ENCODE results near the gene PLCH2. TPM values are rescaled to one million over a fixed set of nuclear protein-coding genes. Genes with fewer than 3 reads are reported as not detected.

The PLCH2 gene
- total and polyA plus RNA-seq, 2 of the 13 experiments (the other 11 are each of a cell fraction or from before 2014, with no cell fraction given), result 0.15 to 0.67 TPM

- TF ChIP-seq ZBTB33 (CRISPR knock-in tag; IDR thresholded peaks at IDR 0.05), result no peak
- TF ChIP-seq IKZF4 (CRISPR knock-in tag; IDR thresholded peaks at IDR 0.05; ENCODE audit: borderline replicate concordance, low read depth, not compliant biosample characterization), result no peak
- no peak for TF ChIP-seq NFE2L1 (CRISPR knock-in tag; IDR thresholded peaks at IDR 0.05; ENCODE audit: borderline replicate concordance)
- TF ChIP-seq MEF2D (CRISPR knock-in tag; IDR thresholded peaks at IDR 0.05), result no peak
- no peak for TF ChIP-seq KDM5B (CRISPR knock-in tag; IDR thresholded peaks at IDR 0.05; ENCODE audit: borderline replicate concordance)
- 0 out of 2 replicates have a peak, but pooled peaks have one; percentile 10 for TF ChIP-seq TRAFD1 (CRISPR knock-in tag; IDR thresholded peaks at IDR 0.05; ENCODE audit: borderline replicate concordance)
- no peak for TF ChIP-seq IRF2 (CRISPR knock-in tag; IDR thresholded peaks at IDR 0.05)
- TF ChIP-seq YY1 (IDR thresholded peaks at IDR 0.05; ENCODE audit: insufficient read depth, insufficient replicate concordance, low read depth, low read length), result peak; percentile 13
- TF ChIP-seq HNRNPH1 (optimal IDR thresholded peaks at IDR 0.05; ENCODE audit: low read depth, low read length), result no peak
- no peak for TF ChIP-seq ZFP1 (CRISPR knock-in tag; IDR thresholded peaks at IDR 0.05)
- TF ChIP-seq ZNF101 (CRISPR knock-in tag; IDR thresholded peaks at IDR 0.05; ENCODE audit: borderline replicate concordance, low read depth), result no peak
- TF ChIP-seq SNAPC4 (CRISPR knock-in tag; IDR thresholded peaks at IDR 0.05), result no peak
- TF ChIP-seq ZNF354B (CRISPR knock-in tag; IDR thresholded peaks at IDR 0.05), result 0 out of 2 replicates have a peak, but pooled peaks have one; percentile 27
- no peak for TF ChIP-seq ZFP36L1 (CRISPR knock-in tag; IDR thresholded peaks at IDR 0.05)
- TF ChIP-seq ZFAT (CRISPR knock-in tag; conservative IDR thresholded peaks at IDR 0.05), result no peak
- no peak for TF ChIP-seq KAT8 (CRISPR knock-in tag; IDR thresholded peaks at IDR 0.05)
- no peak for TF ChIP-seq FLYWCH1 (CRISPR knock-in tag; IDR thresholded peaks at IDR 0.05)
- no peak for TF ChIP-seq ZNF12 (CRISPR knock-in tag; IDR thresholded peaks at IDR 0.05)
- TF ChIP-seq FOXO1 (CRISPR knock-in tag; IDR thresholded peaks at IDR 0.05), result 0 out of 2 replicates have a peak, but pooled peaks have one; percentile 8
- TF ChIP-seq RBFOX2 (IDR thresholded peaks at IDR 0.05; ENCODE audit: low read depth, low read length), result no peak
- peak; percentile 46 for TF ChIP-seq XRCC5 (optimal IDR thresholded peaks at IDR 0.05; ENCODE audit: low read length)
- peak; percentile 10; the same call in 1 of the 2 replicates for TF ChIP-seq ZFY (CRISPR knock-in tag; IDR thresholded peaks at IDR 0.05)
Measured at GRCh38 chr1:2554621-2555387, 78.7 kb downstream of the PLCH2 start (continued).

Data from HepG2 (cell line).